Neural cell (in vitro differentiated cells): ENCODE results near the gene INS. TPM values are rescaled to one million over a fixed set of nuclear protein-coding genes. Genes with fewer than 3 reads are reported as not detected.

Source experiments
- H2AFZ ChIP-seq: fragments of 200-600, 300-800 bp; sonication (generic), shearing (Covaris generic); 2 replicates; pipeline ENCODE4 v1.6.0; 2014; ENCODE audit warnings: low read depth, mild to moderate bottlenecking, antibody characterized with exemption, low read length, moderate library complexity
- H3F3A ChIP-seq: fragments of 200-600 bp; shearing (Covaris generic); 2 replicates; pipeline ENCODE4 v1.6.1; 2016; ENCODE audit warnings: mild to moderate bottlenecking, moderate library complexity, mixed read lengths, antibody characterized with exemption, low read length; ENCODE audit not compliant: insufficient read depth, poor library complexity, severe bottlenecking
- H3K27ac ChIP-seq: fragments of 200-600, 300-800 bp; sonication (generic), shearing (Covaris generic); 2 replicates; pipeline ENCODE4 v1.5.1; 2014; ENCODE audit warnings: mild to moderate bottlenecking, low read length, moderate library complexity
- H3K27me3 ChIP-seq: fragments of 300-800, 200-600 bp; sonication (generic), shearing (Covaris generic); 2 replicates; pipeline ENCODE4 v1.6.0; 2014; ENCODE audit warnings: mild to moderate bottlenecking, low read depth, low read length, moderate library complexity; ENCODE audit not compliant: insufficient read depth
- H3K36me3 ChIP-seq: fragments of 300-800, 200-600 bp; sonication (generic), shearing (Covaris generic); 2 replicates; pipeline ENCODE4 v1.5.1; 2014; ENCODE audit warnings: mild to moderate bottlenecking, antibody characterized with exemption, low read length, moderate library complexity; ENCODE audit not compliant: insufficient read depth
- H3K4me2 ChIP-seq: fragments of 300-800, 200-600 bp; sonication (generic), shearing (Covaris generic); 2 replicates; pipeline ENCODE4 v1.6.0; 2014; ENCODE audit warnings: mild to moderate bottlenecking, low read length
- H3K4me3 ChIP-seq: fragments of 300-800, 200-600 bp; sonication (generic), shearing (Covaris generic); 2 replicates; pipeline ENCODE4 v1.5.1; 2014; ENCODE audit warnings: mild to moderate bottlenecking, low read length, moderate library complexity
- H3K79me2 ChIP-seq: fragments of 200-600 bp; shearing (Covaris generic); replicated peaks from 2 replicates; pipeline ENCODE4 v1.6.0; 2014; ENCODE audit warnings: mild to moderate bottlenecking, low read length, moderate library complexity; ENCODE audit not compliant: insufficient read depth
- H3K9ac ChIP-seq: fragments of 300-800, 200-600 bp; sonication (generic), shearing (Covaris generic); 2 replicates; pipeline ENCODE4 v1.6.1; 2016; ENCODE audit warnings: mild to moderate bottlenecking, low read length, mixed read lengths
- H3K9me2 ChIP-seq: fragments of 200-600 bp; shearing (Covaris generic); 2 replicates; pipeline ENCODE4 v1.6.1; 2016; ENCODE audit warnings: mild to moderate bottlenecking, low read length, mixed read lengths; ENCODE audit not compliant: insufficient read depth
- H3K9me3 ChIP-seq: fragments of 200-600, 300-800 bp; sonication (generic), shearing (Covaris generic); 2 replicates; pipeline ENCODE4 v1.6.1; 2016; ENCODE audit warnings: mild to moderate bottlenecking, mixed run types, low read length, moderate library complexity, mixed read lengths
- H4K20me1 ChIP-seq: fragments of 200-600 bp; shearing (Covaris generic); 2 replicates; pipeline ENCODE4 v1.6.1; 2016; ENCODE audit warnings: mild to moderate bottlenecking, mixed run types; ENCODE audit not compliant: insufficient read depth
- EP300 ChIP-seq: fragments of 450-650 bp; conservative IDR thresholded peaks from 2 replicates; pipeline ENCODE4 v1.6.1; 2014; ENCODE audit warnings: antibody characterized with exemption, mild to moderate bottlenecking, moderate library complexity; ENCODE audit not compliant: poor library complexity, severe bottlenecking
- EZH2 ChIP-seq: fragments of 200-600, 300-800 bp; shearing (Covaris generic), sonication (generic); IDR thresholded peaks from 2 replicates; pipeline ENCODE4 v1.6.1; 2014; ENCODE audit warnings: antibody characterized with exemption, low read length, borderline replicate concordance, mild to moderate bottlenecking; ENCODE audit not compliant: insufficient read depth, poor library complexity, severe bottlenecking
- MXI1 ChIP-seq: fragments of 450-650 bp; conservative IDR thresholded peaks from 2 replicates; pipeline ENCODE4 v1.6.1; 2014; ENCODE audit warnings: antibody characterized with exemption, mild to moderate bottlenecking; ENCODE audit not compliant: poor library complexity, severe bottlenecking
- POLR2AphosphoS5 ChIP-seq: IDR thresholded peaks from 2 replicates; pipeline ENCODE4 v1.6.1; 2012
- RAD21 ChIP-seq: fragments of 450-650 bp; conservative IDR thresholded peaks from 2 replicates; pipeline ENCODE4 v1.6.1; 2014; ENCODE audit warnings: antibody characterized with exemption, mild to moderate bottlenecking, moderate library complexity
- REST ChIP-seq: IDR thresholded peaks from 2 replicates; pipeline ENCODE4 v1.6.1; 2012; ENCODE audit warnings: borderline replicate concordance
- SMC3 ChIP-seq: fragments of 450-650 bp; conservative IDR thresholded peaks from 2 replicates; pipeline ENCODE4 v1.6.1; 2014; ENCODE audit warnings: antibody characterized with exemption, mild to moderate bottlenecking, moderate library complexity; ENCODE audit not compliant: poor library complexity
- TAF1 ChIP-seq: IDR thresholded peaks from 2 replicates; pipeline ENCODE4 v1.6.1; 2012; ENCODE audit warnings: low read depth
- polyA plus RNA-seq: library from polyadenylated mRNA; depleted of rRNA; stranded (reverse); fragments of >200 nt; gene quantifications from 2 replicates; pipeline ENCODE4 v1.2.3, GENCODE V29; 2014
- TF ChIP-seq, protein P1 (sequence below): fragments of 450-650 bp; IDR thresholded peaks from 2 replicates; pipeline ENCODE4 v1.5.1; 2014; ENCODE audit warnings: antibody characterized with exemption, mild to moderate bottlenecking, moderate library complexity; ENCODE audit not compliant: poor library complexity, severe bottlenecking

Gene INS
- polyA plus RNA-seq, 1 donor from 2014 or later: not detected

- no peak overlapping the region for H3K4me3 ChIP-seq
- no peak overlapping the region for H3K4me2 ChIP-seq
- H3K9me3 ChIP-seq: no peaks in the 10 kb centered on the region
- H2AFZ ChIP-seq: no peak overlapping the region
- H3K27ac ChIP-seq: no peak overlapping the region
- H4K20me1 ChIP-seq: no peaks in the 10 kb centered on the region
- H3K79me2 ChIP-seq: no peaks in the 10 kb centered on the region
- H3F3A ChIP-seq: no peaks in the 10 kb centered on the region
- H3K27me3 ChIP-seq: no peaks in the 10 kb centered on the region
- TF ChIP-seq SMC3 (no peak), REST (no peak), EP300 (no peak), TAF1 (no peak), POLR2AphosphoS5 (no peak), RAD21 (no peak), MXI1 (no peak), EZH2 (no peak)
- TF ChIP-seq, protein P1, sequence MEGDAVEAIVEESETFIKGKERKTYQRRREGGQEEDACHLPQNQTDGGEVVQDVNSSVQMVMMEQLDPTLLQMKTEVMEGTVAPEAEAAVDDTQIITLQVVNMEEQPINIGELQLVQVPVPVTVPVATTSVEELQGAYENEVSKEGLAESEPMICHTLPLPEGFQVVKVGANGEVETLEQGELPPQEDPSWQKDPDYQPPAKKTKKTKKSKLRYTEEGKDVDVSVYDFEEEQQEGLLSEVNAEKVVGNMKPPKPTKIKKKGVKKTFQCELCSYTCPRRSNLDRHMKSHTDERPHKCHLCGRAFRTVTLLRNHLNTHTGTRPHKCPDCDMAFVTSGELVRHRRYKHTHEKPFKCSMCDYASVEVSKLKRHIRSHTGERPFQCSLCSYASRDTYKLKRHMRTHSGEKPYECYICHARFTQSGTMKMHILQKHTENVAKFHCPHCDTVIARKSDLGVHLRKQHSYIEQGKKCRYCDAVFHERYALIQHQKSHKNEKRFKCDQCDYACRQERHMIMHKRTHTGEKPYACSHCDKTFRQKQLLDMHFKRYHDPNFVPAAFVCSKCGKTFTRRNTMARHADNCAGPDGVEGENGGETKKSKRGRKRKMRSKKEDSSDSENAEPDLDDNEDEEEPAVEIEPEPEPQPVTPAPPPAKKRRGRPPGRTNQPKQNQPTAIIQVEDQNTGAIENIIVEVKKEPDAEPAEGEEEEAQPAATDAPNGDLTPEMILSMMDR: no peak
- H3K9ac ChIP-seq: no peak overlapping the region
- H3K36me3 ChIP-seq: no peaks in the 10 kb centered on the region
- H3K9me2 ChIP-seq: no peaks in the 10 kb centered on the region
These were observed 41.3 kb upstream of the INS start for GRCh38 chr11:2202071-2202899.

- H3K4me3 ChIP-seq: no peak overlapping the region
- no peaks in the 10 kb centered on the region for H3K27me3 ChIP-seq
- no peak overlapping the region for H3K27ac ChIP-seq
- H3K36me3 ChIP-seq: no peaks in the 10 kb centered on the region
- no peak overlapping the region for H3K4me2 ChIP-seq
- no peak overlapping the region for H3K9ac ChIP-seq
- no peaks in the 10 kb centered on the region for H3F3A ChIP-seq
- H3K79me2 ChIP-seq: no peaks in the 10 kb centered on the region
- no peak for TF ChIP-seq SMC3
- no peak for TF ChIP-seq EZH2
- no peak for TF ChIP-seq MXI1
- TF ChIP-seq, protein P1: no peak
- TF ChIP-seq EP300: no peak
- TF ChIP-seq RAD21: no peak
- no peak for TF ChIP-seq POLR2AphosphoS5
- no peak for TF ChIP-seq REST
- no peaks in the 10 kb centered on the region for H4K20me1 ChIP-seq
- H3K9me2 ChIP-seq: no peaks in the 10 kb centered on the region
- no peaks in the 10 kb centered on the region for H3K9me3 ChIP-seq
- H2AFZ ChIP-seq: no peak overlapping the region
These were observed 40.5 kb upstream of the INS start for GRCh38 chr11:2201542-2201941.
